ENCODE data around the gene SUSD3.

GRCh38 chr9:93011114-93011513 is 47.4 kb upstream of the SUSD3 start:
- TF ChIP-seq, protein P1, sequence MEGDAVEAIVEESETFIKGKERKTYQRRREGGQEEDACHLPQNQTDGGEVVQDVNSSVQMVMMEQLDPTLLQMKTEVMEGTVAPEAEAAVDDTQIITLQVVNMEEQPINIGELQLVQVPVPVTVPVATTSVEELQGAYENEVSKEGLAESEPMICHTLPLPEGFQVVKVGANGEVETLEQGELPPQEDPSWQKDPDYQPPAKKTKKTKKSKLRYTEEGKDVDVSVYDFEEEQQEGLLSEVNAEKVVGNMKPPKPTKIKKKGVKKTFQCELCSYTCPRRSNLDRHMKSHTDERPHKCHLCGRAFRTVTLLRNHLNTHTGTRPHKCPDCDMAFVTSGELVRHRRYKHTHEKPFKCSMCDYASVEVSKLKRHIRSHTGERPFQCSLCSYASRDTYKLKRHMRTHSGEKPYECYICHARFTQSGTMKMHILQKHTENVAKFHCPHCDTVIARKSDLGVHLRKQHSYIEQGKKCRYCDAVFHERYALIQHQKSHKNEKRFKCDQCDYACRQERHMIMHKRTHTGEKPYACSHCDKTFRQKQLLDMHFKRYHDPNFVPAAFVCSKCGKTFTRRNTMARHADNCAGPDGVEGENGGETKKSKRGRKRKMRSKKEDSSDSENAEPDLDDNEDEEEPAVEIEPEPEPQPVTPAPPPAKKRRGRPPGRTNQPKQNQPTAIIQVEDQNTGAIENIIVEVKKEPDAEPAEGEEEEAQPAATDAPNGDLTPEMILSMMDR (IDR thresholded peaks at IDR 0.05; ENCODE audit: low read depth, low read length), result no peak
- TF ChIP-seq POLR2A (IDR thresholded peaks at IDR 0.05; ENCODE audit: extremely low read depth, insufficient read length) (no peak), MYC (IDR thresholded peaks at IDR 0.05; ENCODE audit: low read depth, low read length) (no peak), MAX (IDR thresholded peaks at IDR 0.05; ENCODE audit: low read depth, low read length) (no peak)

Measured in NB4 (cell line).